HL-60/S4 (cell line): Measurements from ENCODE around the gene HS1BP3.

Experiments used
- in situ Hi-C: fragments of 300-500 bp; cut with MboI; formaldehyde crosslinking; loops from 2 replicates; pipeline ENCODE4 v1.14.3; 2022; ENCODE audit warnings: low sequenced_read_pairs

Gene HS1BP3

DNA sequence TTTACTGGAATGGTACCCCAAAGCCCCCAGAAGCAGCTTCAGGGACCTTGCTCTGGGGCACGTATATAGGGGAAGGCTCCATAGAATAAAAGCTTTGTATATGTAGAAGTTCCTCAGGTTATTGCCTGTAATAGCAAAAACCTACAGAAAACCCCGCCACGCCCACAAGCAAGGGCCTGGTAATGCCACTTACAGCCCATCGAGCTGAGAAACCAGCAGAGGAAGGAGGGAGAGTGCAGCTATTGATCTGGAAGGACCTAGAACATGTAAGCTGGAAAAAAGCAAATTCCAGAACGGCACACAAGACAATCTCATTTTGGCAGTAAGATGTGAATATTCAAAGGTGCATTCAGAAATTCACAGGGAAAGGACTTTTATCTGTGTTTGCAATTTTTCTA lies 15.8 kb downstream of the HS1BP3 start:
- in situ Hi-C loops, result loop anchor here (25.0 kb wide), 1 partner anchor 523 kb away; no protein-coding TSS in a partner anchor

DNA sequence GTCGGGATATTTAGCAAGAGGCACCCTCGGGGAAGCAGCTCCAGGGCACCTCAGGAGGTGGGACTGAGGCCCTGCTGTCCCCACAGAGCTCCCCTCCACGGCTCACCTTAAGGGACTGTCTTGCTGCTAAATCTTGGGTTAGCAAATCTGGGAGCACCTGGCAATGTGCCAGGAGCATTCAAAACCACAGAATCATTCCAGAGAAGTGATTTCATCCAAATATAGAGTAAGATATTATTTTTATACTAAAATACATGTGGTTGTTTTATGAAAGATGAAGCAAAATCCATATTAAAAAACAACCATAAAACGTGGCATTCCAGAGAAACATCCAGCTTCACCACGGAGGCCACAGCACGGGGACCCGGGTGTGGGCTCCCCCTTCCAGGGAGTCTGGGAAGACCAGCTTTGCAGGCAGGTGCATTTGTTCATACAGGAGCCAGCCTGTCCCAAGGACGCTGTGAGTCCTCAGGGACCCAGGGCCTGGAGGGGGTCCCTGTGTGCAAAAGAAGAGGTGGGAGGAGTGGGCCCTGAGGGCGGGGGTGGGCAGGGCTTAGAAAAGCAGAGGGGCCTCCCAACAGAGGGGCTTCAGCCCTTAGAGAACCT lies 16.3 kb downstream of the HS1BP3 start:
- in situ Hi-C loops, result loop anchor here (25.0 kb wide), 1 partner anchor 522 kb away; no protein-coding TSS in a partner anchor

DNA sequence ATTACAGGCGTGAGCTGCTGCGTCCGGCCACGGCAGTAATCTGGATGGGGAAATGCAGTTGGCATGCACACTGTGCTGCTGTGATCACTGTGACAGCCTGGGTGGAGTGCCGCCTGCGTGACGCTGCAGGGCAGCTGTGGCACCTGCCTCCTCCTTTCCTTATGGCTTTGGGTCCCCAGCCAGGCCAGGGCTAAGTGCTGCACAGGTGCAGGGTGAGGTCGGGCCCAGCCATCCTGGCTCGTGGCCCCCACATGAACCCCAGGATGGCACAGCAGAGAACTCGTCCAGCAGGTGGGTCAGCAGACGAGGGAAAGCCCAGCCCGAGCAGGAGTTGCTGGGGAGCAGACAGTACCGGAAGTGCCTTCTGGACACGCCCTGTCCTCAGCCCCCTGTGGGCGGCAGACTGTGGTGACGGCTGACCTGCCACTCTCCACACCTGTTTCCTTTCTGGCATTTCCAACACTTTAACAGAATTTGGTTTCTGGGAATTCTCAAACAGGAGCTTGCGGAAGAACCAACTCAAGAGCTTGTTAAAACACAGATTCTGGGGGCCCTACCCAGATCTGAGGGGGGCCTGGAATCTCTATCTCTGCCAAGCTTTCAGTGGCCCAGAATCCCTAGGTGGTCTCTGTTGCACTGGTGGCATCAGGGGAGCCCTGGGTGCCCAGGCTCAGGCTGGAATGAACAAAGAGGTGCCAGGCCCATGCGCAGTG lies 16.9 kb downstream of the HS1BP3 start:
- in situ Hi-C loops, result loop anchor here (25.0 kb wide), 1 partner anchor 522 kb away; no protein-coding TSS in a partner anchor

- in situ Hi-C loops, result loop anchor here (25.0 kb wide), 1 partner anchor 521 kb away; no protein-coding TSS in a partner anchor
Measured at GRCh38 chr2:20633001-20633400, 17.9 kb downstream of the HS1BP3 start.

- in situ Hi-C loops, result loop anchor here (25.0 kb wide), 1 partner anchor 520 kb away; no protein-coding TSS in a partner anchor
Measured at GRCh38 chr2:20632446-20632990, 18.4 kb downstream of the HS1BP3 start.

DNA sequence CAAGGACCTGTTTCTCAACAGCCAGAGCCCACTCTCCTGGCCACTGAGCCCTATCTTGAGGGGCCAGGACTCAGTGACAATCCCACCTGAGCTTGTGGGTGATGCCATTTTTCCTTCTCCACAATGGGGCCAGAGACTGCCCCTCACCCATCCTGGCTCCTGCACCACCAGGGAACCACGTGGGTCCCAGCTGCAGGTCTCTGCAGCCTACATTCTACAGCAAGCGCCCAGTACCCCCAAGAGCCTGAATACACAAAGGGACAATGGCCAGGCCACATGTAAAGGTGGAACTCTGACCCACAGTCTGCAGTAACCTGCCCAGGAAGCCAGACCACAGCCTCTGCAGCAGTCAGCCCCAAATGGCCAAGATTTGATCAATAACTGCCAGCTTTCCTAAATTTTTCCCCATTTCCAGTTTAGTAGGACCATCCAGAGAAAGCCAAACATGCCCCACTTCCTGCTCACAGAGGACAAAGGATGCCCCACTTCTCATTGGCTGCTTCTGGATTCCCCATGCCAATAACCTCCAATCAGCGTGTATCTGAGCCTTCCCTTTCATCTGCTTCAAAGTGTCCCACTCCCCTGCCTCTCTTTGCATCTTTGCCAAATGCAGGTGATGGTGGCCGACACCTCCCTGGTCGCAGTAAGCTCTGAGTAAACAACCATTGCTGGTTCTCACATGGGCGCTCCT lies 19.1 kb downstream of the HS1BP3 start:
- in situ Hi-C loops, result loop anchor here (25.0 kb wide), 1 partner anchor 519 kb away; no protein-coding TSS in a partner anchor

DNA sequence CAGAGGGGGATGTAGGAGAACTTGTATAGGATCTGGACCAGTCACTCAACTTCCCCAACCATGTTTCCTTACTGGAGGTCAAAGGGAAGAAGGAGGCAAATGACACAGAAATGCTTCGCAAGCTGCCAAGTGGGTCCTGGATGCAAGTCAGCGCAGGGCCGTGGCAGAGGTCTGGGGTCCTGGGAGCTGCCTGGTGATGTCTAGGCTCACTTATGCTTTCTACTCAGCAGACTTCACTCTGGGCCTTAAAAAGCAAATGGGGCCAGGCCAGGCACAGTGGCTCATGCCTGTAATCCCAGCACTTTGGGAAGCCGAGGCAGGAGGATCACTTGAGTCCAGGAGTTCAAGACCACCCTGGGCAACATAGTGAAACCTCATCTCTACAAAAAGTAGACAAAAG lies 19.9 kb downstream of the HS1BP3 start:
- in situ Hi-C loops, result loop anchor here (25.0 kb wide), 1 partner anchor 519 kb away; no protein-coding TSS in a partner anchor

- in situ Hi-C loops, result loop anchor here (25.0 kb wide), 1 partner anchor 517 kb away; no protein-coding TSS in a partner anchor
Measured at GRCh38 chr2:20629581-20630171, 21.2 kb downstream of the HS1BP3 start.

GRCh38 chr2:20629181-20629580 lies 21.7 kb downstream of the HS1BP3 start:
- in situ Hi-C loops, result loop anchor here (25.0 kb wide), 1 partner anchor 517 kb away; no protein-coding TSS in a partner anchor

GRCh38 chr2:20627712-20628380 lies 23.1 kb downstream of the HS1BP3 start:
- in situ Hi-C loops, result loop anchor here (25.0 kb wide), 1 partner anchor 516 kb away; no protein-coding TSS in a partner anchor

- in situ Hi-C loops, result loop anchor here (25.0 kb wide), 1 partner anchor 515 kb away; no protein-coding TSS in a partner anchor
Measured at GRCh38 chr2:20626698-20627513, 24.0 kb downstream of the HS1BP3 start.

DNA sequence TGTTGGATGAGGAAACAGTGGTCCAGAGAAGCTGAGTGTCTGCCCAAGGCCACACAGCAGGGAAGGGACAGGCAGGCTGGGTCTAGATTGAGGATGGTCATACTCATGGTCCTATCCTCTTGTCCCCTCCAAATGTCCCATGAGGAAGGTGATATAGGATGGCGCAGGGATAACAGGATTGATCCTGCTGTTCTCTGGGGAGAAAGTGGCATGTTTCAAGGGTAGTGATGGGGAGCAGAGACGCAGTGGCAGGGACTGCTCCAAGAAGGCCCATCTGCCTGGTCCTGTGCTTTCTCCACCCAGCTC lies 24.6 kb downstream of the HS1BP3 start:
- in situ Hi-C loops, result loop anchor here (25.0 kb wide), 1 partner anchor 514 kb away; no protein-coding TSS in a partner anchor

DNA sequence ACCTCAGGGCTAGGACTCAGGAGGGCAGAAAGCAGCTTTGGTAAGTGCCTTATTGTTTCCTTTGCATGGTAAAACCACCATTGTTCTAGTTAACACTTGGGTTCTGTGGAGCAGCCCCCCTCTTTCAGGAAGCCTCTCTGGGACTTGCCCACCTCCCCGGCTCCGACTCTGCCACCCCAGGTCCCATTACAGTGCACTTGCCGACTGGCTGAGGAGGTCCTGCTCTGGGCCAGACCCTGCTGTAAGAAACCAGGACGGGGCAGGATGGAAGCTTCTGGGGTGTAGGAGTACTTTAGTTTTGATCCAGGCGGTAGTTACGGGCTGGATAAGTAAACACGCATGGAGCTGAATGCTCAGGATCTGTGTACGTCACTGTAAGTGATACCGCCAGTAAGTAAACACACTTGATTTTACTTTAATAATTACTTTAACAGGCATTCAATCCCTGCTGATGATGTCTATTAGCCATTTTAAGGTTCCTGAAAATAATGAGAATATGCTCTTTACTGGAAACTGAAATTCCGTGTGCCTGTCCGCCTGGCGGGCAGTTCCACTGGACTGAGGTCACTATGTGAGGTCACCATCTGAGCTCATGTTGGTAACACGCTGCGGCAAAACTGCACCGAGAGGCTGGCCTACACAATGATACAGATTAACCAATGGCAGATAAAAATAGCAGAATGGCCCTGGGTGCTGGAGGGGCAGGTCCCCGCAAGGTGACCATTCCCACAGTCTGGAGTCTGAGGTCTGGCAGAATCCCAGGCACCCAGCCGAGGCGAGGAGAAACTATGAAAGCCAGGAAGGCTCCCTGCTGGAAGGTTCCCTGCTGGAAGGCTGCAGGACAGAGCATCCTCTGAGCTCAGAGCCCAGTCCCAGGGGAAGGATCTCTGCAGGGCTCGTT lies 25.2 kb downstream of the HS1BP3 start:
- in situ Hi-C loops, result loop anchor here (25.0 kb wide), 1 partner anchor 513 kb away; no protein-coding TSS in a partner anchor

GRCh38 chr2:20624884-20625485 lies 25.9 kb downstream of the HS1BP3 start:
- in situ Hi-C loops, result loop anchor here (25.0 kb wide), 1 partner anchor 513 kb away; no protein-coding TSS in a partner anchor

DNA sequence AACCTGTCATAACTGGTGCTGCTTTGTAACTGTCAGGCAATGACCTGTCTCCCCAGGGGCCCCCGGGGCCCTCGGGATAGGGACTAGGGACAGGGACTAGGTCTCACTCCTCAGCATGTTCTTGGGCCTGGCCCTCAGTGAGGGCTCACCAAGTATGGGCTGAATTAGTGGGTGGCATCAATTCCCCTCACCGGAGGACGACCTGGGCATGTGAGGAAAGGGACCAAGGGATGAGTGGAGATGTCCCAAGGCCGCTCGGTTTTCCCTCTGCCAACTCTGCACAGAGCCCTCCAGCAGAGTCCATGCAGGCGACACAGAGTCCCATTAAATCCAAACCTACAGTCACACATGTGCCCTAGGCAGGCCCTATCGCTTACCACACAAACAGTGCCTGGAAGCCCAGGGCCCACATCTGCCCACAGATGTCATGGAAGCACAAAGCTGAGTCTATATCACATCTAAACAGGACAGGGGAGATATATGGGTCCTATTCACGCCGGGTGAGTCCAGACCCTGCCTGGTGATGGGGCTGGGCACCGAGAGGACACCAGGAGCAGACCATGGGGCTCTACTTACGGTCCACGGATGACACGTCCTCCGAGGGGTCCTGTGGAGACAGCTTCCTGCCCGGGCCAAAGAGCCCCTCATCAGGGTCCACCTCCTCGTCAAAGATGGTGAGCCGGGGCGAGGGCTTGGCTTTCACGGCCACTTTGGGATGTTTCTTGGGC lies 26.6 kb downstream of the HS1BP3 start:
- in situ Hi-C loops, result no loop called here

DNA sequence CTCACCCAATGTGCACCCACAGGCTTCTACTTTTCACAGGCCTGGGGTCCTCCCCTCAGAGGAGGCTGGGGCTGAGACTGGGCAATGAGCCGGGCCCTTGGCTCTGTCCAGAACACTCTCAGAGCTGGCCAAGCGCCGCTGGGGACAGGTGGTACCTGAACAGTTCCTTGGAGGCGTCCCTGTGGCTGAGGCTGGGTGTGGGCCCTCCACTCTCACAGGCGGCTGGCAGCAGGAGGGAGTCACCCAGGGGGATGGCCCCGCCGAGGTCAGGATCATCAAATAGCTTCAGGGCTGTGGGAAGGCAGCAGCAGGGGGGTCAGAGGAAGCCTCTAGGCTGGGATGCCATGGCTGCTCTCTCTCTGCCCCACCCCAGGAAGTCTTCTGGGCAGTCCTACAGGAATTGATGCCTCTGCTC lies 27.1 kb downstream of the HS1BP3 start:
- in situ Hi-C loops, result no loop called here

DNA sequence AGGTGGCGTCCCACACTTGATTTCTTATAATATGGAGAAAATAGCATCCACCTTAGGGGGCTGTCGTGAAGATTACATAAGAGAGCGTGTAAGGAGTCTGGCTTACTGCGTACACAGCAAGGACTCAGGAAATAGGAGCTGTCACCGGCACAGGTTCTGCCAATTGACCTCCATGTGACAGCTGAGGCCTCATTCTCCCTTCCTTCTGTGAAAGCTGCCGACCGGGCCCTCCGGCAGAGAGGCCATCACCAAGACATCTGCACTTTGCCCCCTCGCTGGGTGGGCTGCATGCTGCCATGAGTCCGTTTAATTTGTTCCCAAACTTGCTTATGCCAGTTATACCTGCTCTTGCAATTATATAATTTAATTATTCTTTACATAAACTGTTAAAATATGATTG lies 27.7 kb downstream of the HS1BP3 start:
- in situ Hi-C loops, result no loop called here
